Left colon (tissue), 2 donors: ENCODE data around the gene NOTCH1. TPM values are rescaled to one million over a fixed set of nuclear protein-coding genes. Genes with fewer than 3 reads are reported as not detected.

Source experiments
- ATAC-seq: fragments of 200-7000 bp; cut with Tn5 transposase; one replicate; pipeline ENCODE4 v1.9.1; 2020; ENCODE audit warnings: mild to moderate bottlenecking, moderate library complexity
- DNase-seq, 2 donors: peaks; one replicate each; pipeline ENCODE4 v3.0.0-alpha.2; 2020
- intact Hi-C, 2 donors: fragments of 100-400 bp; cut with DNase I in 1 of 2; cut with micrococcal nuclease in 1 of 2; formaldehyde crosslinking; loops; one replicate each; pipeline versions ENCODE4 v1.11.2 to v1.14.0; 2022; cut with DNase I, micrococcal nuclease
- total RNA-seq, 2 donors: library from RNA; stranded (reverse); fragmentation: NEBNext Ultra II Directional; extraction: Animal tissue kit (Norgen Biotek cat#: 25700); gene quantifications; one replicate each; pipeline ENCODE4 v1.2.1, GENCODE V29; 2021
- donor health status: DM: no; HTN: no; CAD: no.
- donor health status: DM: yes; HTN: yes; CAD: no.

The NOTCH1 gene
- total RNA-seq, 2 donors from 2014 or later: 49.5 to 72.2 TPM

DNA sequence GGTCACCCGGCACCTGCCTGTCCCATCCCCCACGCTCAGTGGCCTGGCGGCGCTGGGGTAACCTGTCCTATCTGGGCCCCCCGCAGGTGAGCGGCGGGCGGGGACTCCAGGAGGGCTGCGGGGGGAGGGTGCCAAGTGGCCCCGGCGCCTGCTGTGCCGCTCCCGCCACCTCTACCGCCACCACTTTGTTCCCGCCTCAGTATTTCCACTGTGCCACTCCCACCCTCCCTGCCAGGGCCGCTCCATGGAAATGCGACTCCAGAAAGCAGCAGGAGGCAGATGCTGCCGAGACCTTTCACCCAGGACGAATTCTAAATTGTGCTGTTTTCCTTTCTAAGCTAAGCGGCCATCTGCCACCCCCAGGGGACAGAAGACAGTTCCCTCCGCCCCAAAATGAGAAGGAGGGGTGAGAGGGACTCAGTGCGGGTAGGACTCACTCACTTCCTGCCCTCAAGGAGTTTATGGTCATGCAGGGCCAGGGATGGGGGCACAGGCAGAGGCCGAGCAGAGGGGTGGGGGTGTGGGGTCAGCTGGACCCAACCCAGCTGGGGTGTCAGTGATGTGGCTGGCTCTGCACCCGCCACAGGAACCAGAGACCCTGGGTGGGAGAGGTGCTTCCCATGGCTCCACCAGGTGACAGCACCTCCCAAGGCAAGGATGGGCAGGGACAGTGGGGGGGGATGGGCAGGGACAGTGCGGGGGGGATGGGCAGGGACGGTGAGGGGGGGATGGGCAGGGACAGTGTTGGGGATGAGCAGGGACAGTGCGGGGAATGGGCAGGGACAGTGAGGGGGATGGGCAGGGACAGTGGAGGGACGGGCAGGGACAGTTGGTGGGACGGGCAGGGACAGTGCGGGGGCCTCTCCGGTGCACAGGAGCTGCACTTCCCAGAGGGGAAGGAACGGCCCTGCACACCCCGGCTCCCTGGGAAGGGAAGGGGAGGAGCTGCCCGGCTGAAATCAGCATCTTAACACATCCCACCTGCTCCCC is 17.8 kb downstream of the NOTCH1 start:
- intact Hi-C loops: no loop called here
- DNase-seq (peak; percentile 77 to 83), ATAC-seq (peak; percentile 39)

GRCh38 chr9:136527131-136527530 is 18.7 kb downstream of the NOTCH1 start:
- ATAC-seq (peak; percentile 19), DNase-seq (peak; percentile 42 to 50)
- intact Hi-C loops: no loop called here

GRCh38 chr9:136526625-136527066 is 19.2 kb downstream of the NOTCH1 start:
- ATAC-seq (peak; percentile 65), DNase-seq (peak; percentile 84 to 89)
- intact Hi-C loops: no loop called here

DNA sequence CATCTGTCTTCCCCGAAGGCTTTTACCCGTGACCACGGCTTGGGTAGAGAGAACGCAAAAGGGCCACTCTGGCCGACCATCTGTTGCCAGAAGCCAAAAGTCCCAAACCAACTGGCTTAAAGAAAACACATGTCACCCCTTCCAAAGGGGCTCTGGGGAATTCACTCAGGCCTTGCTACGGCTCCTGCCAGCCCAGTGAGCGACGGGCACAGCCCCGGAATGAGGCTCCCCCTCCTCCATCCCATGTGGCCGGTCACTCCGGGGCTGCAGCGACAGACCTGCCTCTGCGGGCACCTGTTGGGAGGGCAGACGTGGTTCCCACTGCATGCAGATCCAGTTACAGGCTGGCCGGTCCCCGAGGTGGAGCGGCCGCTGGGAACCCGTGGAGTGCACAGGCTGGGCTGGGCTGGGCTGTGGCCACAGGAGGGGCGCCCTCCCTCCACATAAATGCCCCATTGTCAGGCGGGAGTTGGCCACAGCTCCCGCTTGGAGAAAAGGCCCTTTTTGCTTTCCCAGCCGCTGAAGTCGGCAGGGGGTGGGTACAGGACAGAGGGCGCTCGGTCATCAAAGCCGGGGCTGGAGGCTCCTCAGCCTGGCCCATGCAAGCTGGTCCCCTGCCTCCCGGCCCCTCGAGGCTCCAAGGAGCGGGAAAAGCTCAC is 19.9 kb downstream of the NOTCH1 start:
- intact Hi-C loops: no loop called here
- ATAC-seq (peak; percentile 28), DNase-seq (peak; percentile 62 to 70)

GRCh38 chr9:136525207-136525606 is 20.6 kb downstream of the NOTCH1 start:
- ATAC-seq (no peak), DNase-seq (peak; percentile 50 to 53)
- intact Hi-C loops: no loop called here

DNA sequence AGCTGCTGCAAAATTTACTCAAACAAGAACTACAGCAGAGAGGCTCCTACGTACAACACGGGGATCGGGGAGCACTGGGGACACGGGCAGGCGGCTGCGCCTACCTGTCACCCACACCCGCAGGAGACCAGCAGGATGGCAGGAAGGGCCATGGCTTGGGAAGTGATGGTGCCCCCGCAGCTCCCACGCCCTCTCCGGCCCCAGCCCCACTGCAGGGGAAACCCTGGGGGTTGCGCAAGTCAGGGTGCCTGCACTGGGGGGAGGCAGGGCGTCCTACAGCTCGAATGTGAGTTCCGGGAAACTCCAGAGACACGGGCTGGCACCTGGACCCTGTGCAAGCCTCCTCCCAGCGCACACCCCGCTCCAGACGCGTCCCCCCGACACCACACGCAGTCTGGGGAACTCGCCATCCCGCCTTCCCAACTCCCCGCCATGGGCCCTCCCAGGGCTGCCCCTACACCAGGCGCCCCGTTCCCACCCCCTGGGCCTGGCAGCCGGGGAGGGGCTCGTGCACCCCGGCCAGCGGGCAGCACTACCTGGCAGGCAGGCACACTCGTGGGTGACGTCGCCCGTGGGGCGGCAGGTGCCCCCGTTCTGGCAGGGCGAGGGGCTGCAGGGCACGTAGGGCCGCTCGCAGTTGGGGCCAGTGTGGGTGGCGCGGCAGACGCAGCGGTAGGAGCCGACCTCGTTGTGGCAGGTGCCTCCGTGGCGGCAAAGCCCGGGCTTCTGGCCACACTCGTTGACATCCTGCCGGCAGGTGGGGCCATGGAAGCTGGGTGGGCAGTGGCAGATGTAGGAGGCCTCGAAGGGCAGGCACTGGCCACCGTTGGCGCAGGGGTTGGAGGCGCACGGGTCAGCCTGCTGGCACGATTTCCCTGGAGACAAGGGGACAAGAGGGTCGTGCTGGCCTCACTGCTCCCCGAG is 23.3 kb downstream of the NOTCH1 start:
- DNase-seq: peak; percentile 58 to 65
- no peak for ATAC-seq
- intact Hi-C loops: no loop called here

- ATAC-seq: peak; percentile 53
- intact Hi-C loops: no loop called here
- peak; percentile 81 to 90 for DNase-seq
Observed at GRCh38 chr9:136521537-136521936, 24.3 kb downstream of the NOTCH1 start.

GRCh38 chr9:136520053-136520540 is 25.8 kb downstream of the NOTCH1 start:
- ATAC-seq (peak; percentile 69), DNase-seq (peak; percentile 84 to 94)
- intact Hi-C loops: no loop called here

- ATAC-seq: peak; percentile 11
- intact Hi-C loops: no loop called here
- no peak for DNase-seq
Observed at GRCh38 chr9:136519263-136520052, 26.4 kb downstream of the NOTCH1 start.

DNA sequence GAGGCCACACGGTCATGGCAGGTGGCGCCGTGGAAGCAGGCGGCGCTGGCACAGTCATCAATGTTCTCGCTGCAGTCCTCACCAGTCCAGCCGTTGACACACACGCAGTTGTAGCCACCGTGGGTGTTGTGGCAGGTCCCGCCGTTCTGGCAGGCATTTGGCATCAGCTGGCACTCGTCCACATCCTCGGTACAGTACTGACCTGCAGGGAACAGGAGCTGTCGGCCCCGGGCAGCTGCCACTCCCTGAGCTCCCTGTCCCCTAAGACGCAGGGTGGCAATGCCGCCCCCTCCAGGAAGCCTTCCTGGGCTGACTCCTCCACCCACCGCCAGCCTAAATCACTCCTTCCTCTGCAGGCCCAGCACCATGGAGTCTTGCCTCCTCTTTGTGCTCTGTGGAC is 27.2 kb downstream of the NOTCH1 start:
- ATAC-seq (peak; percentile 3), DNase-seq (peak; percentile 62 to 66)
- intact Hi-C loops: no loop called here

- DNase-seq: no peak
- ATAC-seq: no peak
- intact Hi-C loops: no loop called here
Observed at GRCh38 chr9:136517950-136518349, 27.9 kb downstream of the NOTCH1 start.

DNA sequence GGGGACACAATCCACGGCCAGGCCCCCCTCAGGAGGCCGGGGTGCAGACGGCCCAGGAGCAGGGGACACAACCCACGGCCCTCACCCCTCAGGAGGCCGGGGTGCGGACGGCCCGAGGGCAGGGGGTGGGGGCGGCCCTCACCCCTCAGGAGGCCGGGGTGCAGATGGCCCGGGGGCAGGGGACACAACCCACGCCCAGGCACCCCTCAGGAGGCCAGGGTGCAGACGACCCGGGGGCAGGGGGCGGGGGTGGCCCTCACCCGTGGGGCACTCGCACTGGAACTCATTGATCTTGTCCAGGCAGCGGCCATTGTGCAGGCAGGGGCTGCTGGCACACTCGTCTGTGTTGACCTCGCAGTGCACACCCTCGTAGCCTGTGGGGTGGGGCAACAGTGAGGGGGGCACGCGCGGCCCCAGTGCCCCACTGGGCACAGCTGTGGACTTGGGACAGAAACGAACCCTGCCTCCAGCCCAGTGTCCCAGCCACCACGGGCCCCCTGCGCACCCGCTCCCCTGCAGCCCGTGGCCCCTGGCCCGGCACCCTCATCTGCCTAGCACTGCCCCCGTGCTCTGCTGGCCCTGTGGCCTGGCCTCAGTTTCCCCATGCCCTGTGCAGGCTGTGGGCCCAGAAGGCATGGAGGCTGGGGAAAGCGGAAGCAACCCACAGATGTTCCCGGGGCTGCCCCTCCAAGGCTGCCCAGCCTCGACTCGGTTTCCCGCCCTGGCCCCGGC is 28.7 kb downstream of the NOTCH1 start:
- ATAC-seq: no peak
- DNase-seq: no peak
- intact Hi-C loops: no loop called here

GRCh38 chr9:136516191-136516654 is 29.6 kb downstream of the NOTCH1 start:
- no peak for DNase-seq
- intact Hi-C loops: no loop called here
- no peak for ATAC-seq

GRCh38 chr9:136515276-136515675 is 30.6 kb downstream of the NOTCH1 start:
- intact Hi-C loops: no loop called here
- ATAC-seq (no peak), DNase-seq (no peak)

- ATAC-seq (no peak), DNase-seq (no peak)
- intact Hi-C loops: no loop called here
Observed at GRCh38 chr9:136514022-136514714, 31.7 kb downstream of the NOTCH1 start.

GRCh38 chr9:136513191-136513590 is 32.7 kb downstream of the NOTCH1 start:
- ATAC-seq: no peak
- intact Hi-C loops: no loop called here
- DNase-seq: no peak

DNA sequence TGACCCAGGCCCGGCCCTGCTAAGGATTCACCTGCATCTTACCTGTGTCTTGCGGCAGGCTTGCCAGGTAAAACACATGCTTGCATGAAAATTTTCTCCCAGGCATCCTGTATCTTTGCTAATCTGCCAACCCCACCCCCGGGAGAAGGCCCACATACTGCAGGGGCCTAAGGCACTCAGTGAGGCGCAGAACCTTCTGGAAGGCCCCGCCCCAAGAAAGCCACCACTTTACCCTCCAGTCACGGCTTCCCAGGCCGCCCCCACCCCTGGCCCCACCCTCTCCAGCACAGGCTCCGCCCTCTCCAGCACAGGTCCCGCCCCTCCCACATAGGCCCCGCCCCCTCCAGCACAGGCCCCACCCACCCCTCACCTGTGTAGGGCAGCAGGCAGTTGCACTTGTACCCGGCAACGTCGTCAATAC is 33.2 kb downstream of the NOTCH1 start:
- intact Hi-C loops: no loop called here
- DNase-seq (peak in 1 of 2 donors; percentile 48), ATAC-seq (peak; percentile 67)
